HL-60/S4 treated with phorbol 12-myristate 13-acetate at 8.2 ng/mL for 4 days and 3 days (cell line): ENCODE measurements around the gene S100P.

ENCODE experiments used
- in situ Hi-C: fragments of 300-500 bp; cut with MboI; formaldehyde crosslinking; loops from 2 replicates; pipeline ENCODE4 v1.15.0; 2022; ENCODE audit warnings: low sequenced_read_pairs

The S100P gene

GRCh38 chr4:6742989-6743388 is 49.3 kb downstream of the S100P start:
- in situ Hi-C loops = no loop called here
